Activated CD8-positive, alpha-beta memory T cell treated with anti-CD3 and anti-CD28 coated beads, Interleukin-2, amount 10 ng/mL, durations not matched to agents 7 days and 5 days (primary cell): ENCODE results near the gene AZU1. TPM values are rescaled to one million over a fixed set of nuclear protein-coding genes. Genes with fewer than 3 reads are reported as not detected.
"Not testable (repeated sequence)": the region's sequence is repeated elsewhere in the genome, so short reads cannot be mapped to it uniquely, and the experiment has no call there.

ENCODE experiments used
- ATAC-seq: fragments of 150-1000 bp; cut with Tn5 transposase; one replicate; pipeline ENCODE4 v1.10.0; 2021; ENCODE audit warnings: moderate library complexity
- CTCF ChIA-PET: fragments of 350-600 bp; sonication (Branson Sonifier 250); formaldehyde crosslinking; loops from one replicate; lab custom pipeline; 2021; ENCODE audit warnings: antibody characterized with exemption; lab: Charles Lee
- DNase-seq: peaks from one replicate; pipeline ENCODE4 v3.0.0-alpha.2; 2020
- H3K27ac Mint-ChIP-seq: one replicate; pipeline ENCODE4 v1.8.0; 2021; ENCODE audit warnings: mild to moderate bottlenecking, mixed read lengths
- H3K27me3 Mint-ChIP-seq: one replicate; pipeline ENCODE4 v1.8.0; 2021; ENCODE audit warnings: mixed read lengths
- H3K36me3 Mint-ChIP-seq: one replicate; pipeline ENCODE4 v1.8.0; 2021; ENCODE audit warnings: mild to moderate bottlenecking, mixed read lengths
- H3K4me1 Mint-ChIP-seq: one replicate; pipeline ENCODE4 v1.8.0; 2021; ENCODE audit warnings: mixed read lengths
- H3K4me3 Mint-ChIP-seq: one replicate; pipeline ENCODE4 v1.8.0; 2021; ENCODE audit warnings: mild to moderate bottlenecking, moderate library complexity, mixed read lengths
- H3K9me3 Mint-ChIP-seq: one replicate; pipeline ENCODE4 v1.8.0; 2022; ENCODE audit warnings: low read depth, mixed read lengths
- total RNA-seq, 2 experiments: library from RNA; stranded (reverse); gene quantifications; one replicate each; pipeline ENCODE4 v1.2.3, GENCODE V29; 2021

AZU1 gene
- total RNA-seq, 2 experiments from 2014 or later = not detected

GRCh38 chr19:810077-810855, 17.4 kb upstream of the AZU1 start:
- Mint-ChIP-seq H3K4me3 (no peak overlapping the region), H3K27ac (no peak overlapping the region), H3K9me3 (no peaks in the 10 kb centered on the region), H3K27me3 (no peaks in the 10 kb centered on the region), H3K4me1 (peaks cover 10% of the 10 kb centered on the region), H3K36me3 (peaks cover 48% of the 10 kb centered on the region)
- CTCF ChIA-PET = no interaction called here
- ATAC-seq (no peak), DNase-seq (no peak)

- CTCF ChIA-PET = no interaction called here
- ATAC-seq (peak; percentile 4), DNase-seq (no peak)
- H3K9me3 Mint-ChIP-seq = no peaks in the 10 kb centered on the region
- no peak overlapping the region for H3K27ac Mint-ChIP-seq
- H3K4me1 Mint-ChIP-seq = peaks cover 8% of the 10 kb centered on the region
- H3K36me3 Mint-ChIP-seq = peaks cover 51% of the 10 kb centered on the region
- no peaks in the 10 kb centered on the region for H3K27me3 Mint-ChIP-seq
- no peak overlapping the region for H3K4me3 Mint-ChIP-seq
These were observed 16.7 kb upstream of the AZU1 start for GRCh38 chr19:810883-811489.

GRCh38 chr19:811506-812048, 16.1 kb upstream of the AZU1 start:
- Mint-ChIP-seq H3K4me1 (peaks cover 8% of the 10 kb centered on the region), H3K27me3 (no peaks in the 10 kb centered on the region), H3K9me3 (no peaks in the 10 kb centered on the region), H3K27ac (no peak overlapping the region), H3K36me3 (peaks cover 54% of the 10 kb centered on the region), H3K4me3 (no peak overlapping the region)
- CTCF ChIA-PET = no interaction called here
- ATAC-seq (no peak), DNase-seq (no peak)

- DNase-seq (no peak), ATAC-seq (no peak)
- Mint-ChIP-seq H3K9me3 (no peaks in the 10 kb centered on the region), H3K27me3 (no peaks in the 10 kb centered on the region), H3K27ac (no peak overlapping the region), H3K36me3 (peaks cover 50% of the 10 kb centered on the region), H3K4me1 (peaks cover 7% of the 10 kb centered on the region), H3K4me3 (no peak overlapping the region)
- CTCF ChIA-PET = no interaction called here
These were observed 15.4 kb upstream of the AZU1 start for GRCh38 chr19:812049-812746.

- H3K4me3 Mint-ChIP-seq = no peak overlapping the region
- H3K9me3 Mint-ChIP-seq = no peaks in the 10 kb centered on the region
- peaks cover 1% of the 10 kb centered on the region for H3K4me1 Mint-ChIP-seq
- H3K36me3 Mint-ChIP-seq = peaks cover 45% of the 10 kb centered on the region
- no peak for ATAC-seq
- no peak overlapping the region for H3K27ac Mint-ChIP-seq
- CTCF ChIA-PET = no interaction called here
- no peak for DNase-seq
- H3K27me3 Mint-ChIP-seq = no peaks in the 10 kb centered on the region
These were observed 14.9 kb upstream of the AZU1 start for GRCh38 chr19:812747-813218.

- Mint-ChIP-seq H3K27ac (no peak overlapping the region), H3K9me3 (no peaks in the 10 kb centered on the region), H3K4me3 (no peak overlapping the region), H3K4me1 (no peaks in the 10 kb centered on the region), H3K36me3 (peaks cover 42% of the 10 kb centered on the region), H3K27me3 (no peaks in the 10 kb centered on the region)
- CTCF ChIA-PET = no interaction called here
- no peak for DNase-seq
- no peak for ATAC-seq
These were observed 14.2 kb upstream of the AZU1 start for GRCh38 chr19:813219-814151.

GRCh38 chr19:814152-815078, 13.2 kb upstream of the AZU1 start:
- Mint-ChIP-seq H3K4me3 (no peak overlapping the region), H3K27me3 (no peaks in the 10 kb centered on the region), H3K4me1 (no peaks in the 10 kb centered on the region), H3K27ac (no peak overlapping the region), H3K9me3 (no peaks in the 10 kb centered on the region), H3K36me3 (peaks cover 40% of the 10 kb centered on the region)
- peak; percentile 3 for ATAC-seq
- DNase-seq = no peak
- CTCF ChIA-PET = no interaction called here

- H3K9me3 Mint-ChIP-seq = no peaks in the 10 kb centered on the region
- peaks cover 32% of the 10 kb centered on the region for H3K36me3 Mint-ChIP-seq
- CTCF ChIA-PET = no interaction called here
- DNase-seq = no peak
- peak; percentile 2 for ATAC-seq
- H3K4me3 Mint-ChIP-seq = no peak overlapping the region
- H3K27ac Mint-ChIP-seq = no peak overlapping the region
- no peaks in the 10 kb centered on the region for H3K4me1 Mint-ChIP-seq
- H3K27me3 Mint-ChIP-seq = no peaks in the 10 kb centered on the region
These were observed 12.4 kb upstream of the AZU1 start for GRCh38 chr19:815079-815774.

GRCh38 chr19:815775-816499, 11.7 kb upstream of the AZU1 start:
- no peak overlapping the region for H3K4me3 Mint-ChIP-seq
- peak; percentile 3 for ATAC-seq

GRCh38 chr19:816500-816857, 11.2 kb upstream of the AZU1 start:
- Mint-ChIP-seq H3K27ac (no peak overlapping the region), H3K4me1 (no peaks in the 10 kb centered on the region), H3K27me3 (peaks cover 2% of the 10 kb centered on the region), H3K4me3 (no peak overlapping the region), H3K9me3 (no peaks in the 10 kb centered on the region), H3K36me3 (peaks cover 26% of the 10 kb centered on the region)
- CTCF ChIA-PET = no interaction called here
- ATAC-seq (no peak), DNase-seq (no peak)

More at GRCh38 chr19:815775-816499, 11.7 kb upstream of the AZU1 start:
- no peak for DNase-seq
- CTCF ChIA-PET = no interaction called here
- Mint-ChIP-seq H3K36me3 (peaks cover 30% of the 10 kb centered on the region), H3K9me3 (no peaks in the 10 kb centered on the region), H3K27me3 (peaks cover 2% of the 10 kb centered on the region), H3K4me1 (no peaks in the 10 kb centered on the region), H3K27ac (no peak overlapping the region)

GRCh38 chr19:820212-820611, 7.4 kb upstream of the AZU1 start:
- CTCF ChIA-PET = interaction anchor here (0.6 kb wide), 1 partner anchor 127 kb away, joined by 3 read pairs; no protein-coding TSS in a partner anchor
- H3K4me3 Mint-ChIP-seq = not testable (repeated sequence)

More at GRCh38 chr19:820212-820611, 7.4 kb upstream of the AZU1 start:
- ATAC-seq, DNase-seq, H3K4me1 Mint-ChIP-seq, H3K9me3 Mint-ChIP-seq, H3K27ac Mint-ChIP-seq: not testable (repeated sequence)
- H3K36me3 Mint-ChIP-seq = peaks cover 11% of the 10 kb centered on the region
- peaks cover 17% of the 10 kb centered on the region for H3K27me3 Mint-ChIP-seq
